Measurements from ENCODE around the gene DIAPH2.
"Not testable (repeated sequence)": the region's sequence is repeated elsewhere in the genome, so short reads cannot be mapped to it uniquely, and the experiment has no call there.

Gene DIAPH2

DNA sequence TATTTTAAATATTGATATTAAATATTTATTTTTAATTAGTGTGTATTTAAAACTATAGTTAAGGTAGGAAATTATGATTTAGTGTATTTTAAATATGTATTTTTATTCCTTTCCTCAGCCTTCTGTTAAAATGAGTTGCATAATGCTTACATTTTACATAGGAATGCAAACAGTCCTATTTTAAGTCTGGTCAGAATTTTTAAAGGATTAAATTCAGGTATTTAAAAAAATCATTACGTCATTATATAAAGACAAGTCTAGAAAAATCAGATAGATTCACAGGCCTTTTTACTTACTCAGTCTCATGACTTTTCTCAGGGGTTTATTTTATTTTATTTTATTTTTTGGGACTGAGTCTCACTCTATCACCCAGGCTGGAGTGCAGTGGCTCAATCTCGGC, 148.7 kb downstream of the DIAPH2 start:
- no peak for DNase-seq (ENCODE audit: low read depth)

DNA sequence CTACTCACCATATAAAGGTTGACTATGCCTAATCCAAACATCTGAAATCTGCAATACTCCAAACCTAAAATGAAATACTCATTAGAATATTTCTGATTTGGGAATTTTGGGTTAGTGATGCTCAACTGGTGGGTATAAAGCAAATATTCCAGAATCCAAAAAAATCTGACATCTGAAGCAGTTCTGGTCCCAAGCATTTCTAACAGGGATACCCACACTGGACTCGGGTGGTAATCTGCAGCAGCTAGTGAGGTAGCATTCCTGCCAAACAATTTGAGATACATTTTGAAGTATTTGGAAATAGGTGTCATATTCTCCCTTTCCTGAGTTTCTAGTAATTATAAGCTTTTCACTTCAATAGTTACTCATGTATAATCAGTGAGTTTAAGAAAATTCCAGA, 149.5 kb downstream of the DIAPH2 start:
- DNase-seq (ENCODE audit: low read depth), result no peak

DNA sequence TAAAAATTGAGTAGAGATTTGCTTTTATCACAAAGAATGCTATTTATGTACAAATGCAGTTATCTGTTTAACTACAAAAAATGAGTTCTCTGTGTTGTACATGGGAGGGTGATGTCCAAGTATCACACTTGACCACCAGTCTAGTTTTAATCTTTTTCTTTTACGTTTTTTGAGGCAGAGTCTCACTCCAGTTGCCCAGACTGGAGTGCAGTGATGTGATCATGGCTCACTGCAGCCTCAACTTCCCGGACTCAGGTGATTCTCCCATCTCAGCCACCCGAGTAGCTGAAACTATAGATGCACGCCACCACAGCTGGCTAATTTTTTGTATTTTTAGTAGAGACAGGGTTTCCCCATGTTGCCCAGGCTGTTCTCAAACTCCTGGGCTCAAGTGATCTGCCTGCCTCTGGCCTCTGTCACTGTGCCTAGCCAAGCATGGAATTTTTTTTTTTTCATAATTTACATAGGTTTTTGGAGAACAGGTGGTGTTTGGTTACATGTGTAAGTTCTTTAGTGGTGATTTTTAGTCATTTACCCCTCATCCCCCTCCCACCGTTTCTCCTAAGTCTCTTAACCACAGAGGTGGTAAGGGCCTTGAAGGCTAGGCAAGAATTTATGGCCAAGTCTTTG, 151.1 kb downstream of the DIAPH2 start:
- DNase-seq (ENCODE audit: low read depth), result no peak

DNA sequence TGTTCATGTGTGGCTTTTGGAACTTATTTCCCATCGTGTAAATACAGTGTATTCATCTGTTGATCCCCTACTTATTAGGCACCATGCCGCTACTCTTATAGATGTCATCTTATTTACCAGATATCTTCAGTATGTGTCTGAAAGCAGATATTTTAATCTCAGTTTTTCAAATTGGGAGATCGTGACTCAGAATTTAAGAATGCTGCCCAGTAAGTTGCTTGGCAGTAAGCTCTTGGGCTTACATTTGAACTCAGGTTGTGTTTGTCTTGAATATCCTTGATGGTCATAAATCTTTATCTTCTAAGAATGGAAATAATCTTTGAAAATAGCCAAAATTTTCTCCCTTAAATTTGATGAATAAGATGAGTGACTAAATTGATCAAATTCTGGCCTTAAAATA, 153.2 kb downstream of the DIAPH2 start:
- no peak for DNase-seq (ENCODE audit: low read depth)

DNA sequence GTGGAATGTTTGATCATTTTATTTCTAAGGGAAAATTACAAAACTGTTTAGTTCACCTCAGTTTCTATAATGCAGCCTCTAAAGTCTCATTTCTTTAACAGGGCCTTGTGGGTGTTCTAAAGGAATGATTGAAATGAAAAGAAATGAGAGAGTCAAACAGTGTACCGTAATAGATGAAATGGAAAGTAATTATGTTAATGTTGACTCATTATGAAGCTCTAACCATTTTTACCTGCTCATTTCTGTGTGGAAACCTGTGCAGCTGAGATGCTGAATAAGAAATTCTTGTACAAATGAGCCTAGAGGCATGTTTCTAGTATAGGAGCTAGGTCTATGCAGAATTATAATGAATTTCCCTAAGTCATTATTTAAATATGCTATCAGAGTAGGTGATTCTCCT, 153.9 kb downstream of the DIAPH2 start:
- no peak for DNase-seq (ENCODE audit: low read depth)

DNA sequence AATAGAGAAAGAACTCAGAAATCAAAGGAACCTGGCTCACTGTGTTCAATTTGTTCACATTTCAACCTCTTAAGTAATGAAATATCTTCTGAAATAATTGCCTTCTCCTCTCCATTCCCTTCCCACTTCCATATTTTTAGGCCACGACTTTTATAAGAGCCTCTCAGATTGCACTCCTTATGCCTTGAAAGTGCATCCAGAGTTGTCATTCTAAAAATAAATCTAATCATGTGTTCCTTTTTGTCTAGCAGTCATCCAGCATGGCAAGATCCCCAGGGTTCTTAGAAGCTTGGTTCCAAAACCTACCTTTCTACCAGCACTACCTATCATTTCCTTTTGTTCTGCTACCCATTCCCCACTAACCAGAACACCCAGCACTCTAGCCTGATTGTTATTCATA, 156.7 kb downstream of the DIAPH2 start:
- DNase-seq (ENCODE audit: low read depth), result no peak

DNA sequence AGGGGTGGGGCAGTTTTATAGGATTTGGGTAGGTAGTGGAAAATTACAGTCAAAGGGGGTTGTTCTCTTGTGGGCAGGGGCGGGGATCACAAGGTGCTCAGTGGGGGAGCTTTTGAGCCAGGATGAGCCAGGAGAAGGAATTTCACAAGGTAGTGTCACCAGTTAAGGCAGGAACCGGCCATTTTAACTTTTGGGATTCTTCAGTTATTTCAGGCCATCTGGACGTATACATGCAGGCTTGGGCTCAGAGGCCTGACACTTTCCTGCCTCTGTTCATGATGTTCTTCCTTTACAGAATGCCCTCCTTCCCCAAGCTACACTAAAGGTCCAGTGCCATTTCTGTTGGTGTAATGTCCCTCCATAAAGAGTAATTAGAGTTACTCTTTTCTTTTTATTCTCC, 157.2 kb downstream of the DIAPH2 start:
- not testable (repeated sequence) for DNase-seq (ENCODE audit: low read depth)

DNA sequence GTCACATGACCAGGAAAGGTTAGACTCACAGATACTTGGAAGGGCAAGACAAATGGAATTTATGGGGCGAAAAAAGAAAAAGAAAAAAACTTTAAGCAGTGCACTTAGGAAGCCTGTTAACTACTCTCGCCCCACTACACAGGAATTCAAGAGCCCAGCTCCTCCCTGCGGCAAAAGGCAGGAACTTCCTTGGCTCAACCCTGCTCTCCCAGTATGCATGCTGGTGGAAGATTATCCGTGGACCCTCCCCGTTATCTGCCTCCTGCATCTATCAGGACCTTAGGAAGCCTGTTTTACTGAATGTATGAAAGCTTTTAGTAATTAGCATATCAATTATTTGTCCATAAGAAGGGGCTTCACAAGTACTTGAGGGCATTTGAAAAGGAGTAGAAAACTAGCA, 158.9 kb downstream of the DIAPH2 start:
- no peak for DNase-seq (ENCODE audit: low read depth)

DNA sequence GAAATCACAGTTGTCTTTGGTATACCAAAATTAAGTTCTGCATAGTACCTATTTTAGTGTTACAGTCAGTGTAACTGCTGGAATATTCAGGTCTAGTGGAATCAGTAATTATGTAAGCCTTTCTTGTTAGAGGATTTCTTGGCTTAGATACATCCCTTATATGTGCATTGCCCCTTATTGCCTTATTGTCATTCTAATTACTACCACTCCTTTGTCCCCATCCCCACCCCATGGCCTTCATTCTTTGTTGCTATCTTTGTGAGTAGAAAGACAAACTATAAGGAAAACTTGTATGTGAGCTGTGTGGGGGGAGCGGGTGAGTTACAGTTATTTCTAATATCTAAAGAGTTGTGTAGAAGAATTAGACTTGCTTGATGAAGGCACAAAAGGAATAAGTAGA, 162.2 kb downstream of the DIAPH2 start:
- DNase-seq (ENCODE audit: low read depth), result no peak

DNA sequence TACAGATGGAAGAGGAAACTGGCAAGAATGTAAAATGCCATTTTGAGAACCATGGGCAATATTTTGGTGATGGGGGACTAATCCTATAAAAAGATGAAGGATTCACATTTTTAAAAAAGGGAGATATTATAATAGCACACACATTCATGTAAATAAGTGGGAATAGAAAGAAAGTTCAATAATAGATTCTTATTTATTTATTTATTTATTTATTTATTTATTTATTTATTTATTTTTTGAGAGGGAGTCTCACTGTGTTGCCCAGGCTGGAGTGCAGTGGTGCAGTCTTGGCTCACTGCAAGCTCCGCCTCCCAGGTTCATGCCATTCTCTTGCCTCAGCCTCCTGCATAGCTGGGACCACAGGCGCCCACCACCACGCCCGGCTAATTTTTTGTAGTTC, 174.8 kb downstream of the DIAPH2 start:
- not testable (repeated sequence) for DNase-seq (ENCODE audit: low read depth)

DNA sequence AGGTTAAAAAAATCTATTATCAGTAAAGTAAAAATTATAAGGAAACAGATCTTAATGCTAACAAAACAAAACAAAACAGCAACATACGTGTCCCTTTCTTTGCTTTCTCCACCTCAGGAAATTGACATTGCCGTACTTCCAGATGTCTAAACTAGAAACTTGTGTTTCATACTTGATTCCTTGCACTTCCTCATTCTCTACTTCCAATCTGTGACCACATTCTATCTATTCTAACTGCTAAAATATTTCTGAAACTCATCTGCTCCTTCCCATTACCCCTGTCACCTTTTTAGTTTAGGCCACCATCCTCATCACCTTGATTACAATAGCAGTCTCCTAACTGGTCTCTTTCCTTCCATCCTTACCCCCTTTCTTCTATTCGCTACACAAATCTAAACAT, 176.6 kb downstream of the DIAPH2 start:
- no peak for DNase-seq (ENCODE audit: low read depth)

DNA sequence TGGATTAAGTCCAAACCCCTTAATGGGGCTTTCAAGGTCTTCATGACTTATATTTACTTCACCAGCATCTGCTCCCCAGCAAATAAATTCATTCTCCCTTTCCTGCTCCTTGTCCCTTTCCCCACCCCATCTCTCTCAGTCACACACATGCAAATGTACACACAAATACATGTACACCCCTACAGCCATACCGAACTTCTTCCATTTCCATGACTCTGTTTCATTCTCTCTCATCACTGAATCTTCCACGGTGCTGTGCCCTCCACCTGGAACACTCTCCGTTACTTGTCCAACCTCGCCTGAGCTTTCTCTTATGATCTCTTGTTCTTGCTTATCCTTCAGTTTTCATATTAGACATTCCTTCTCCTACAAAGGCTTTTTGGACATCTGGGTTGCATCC, 177.0 kb downstream of the DIAPH2 start:
- no peak for DNase-seq (ENCODE audit: low read depth)

DNA sequence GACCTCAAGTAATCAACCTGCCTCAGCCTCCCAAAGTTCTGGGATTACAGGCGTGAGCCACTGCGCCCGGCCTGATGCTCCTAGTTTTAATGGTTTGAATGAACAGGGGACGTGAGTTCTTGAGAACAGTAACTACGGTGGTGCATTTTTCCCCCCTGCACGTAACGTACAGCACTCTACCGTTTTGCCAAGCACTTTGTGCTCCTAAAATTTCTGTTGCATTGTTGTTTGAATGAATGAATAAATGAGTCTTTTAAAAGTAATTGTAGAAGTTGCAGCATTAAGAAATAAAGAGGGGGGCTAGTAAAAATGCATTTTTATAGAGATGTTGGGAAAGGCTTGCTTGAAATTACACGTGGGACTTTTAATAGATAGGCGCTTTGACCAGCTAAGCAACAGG, 199.0 kb downstream of the DIAPH2 start, which contains the start of gene RPA4:
TSS of gene RPA4 (plus strand) at position 301 of the 400 bp plus-strand sequence. CDS start 403 bp downstream, outside the sequence.
- no peak for DNase-seq (ENCODE audit: low read depth)

DNA sequence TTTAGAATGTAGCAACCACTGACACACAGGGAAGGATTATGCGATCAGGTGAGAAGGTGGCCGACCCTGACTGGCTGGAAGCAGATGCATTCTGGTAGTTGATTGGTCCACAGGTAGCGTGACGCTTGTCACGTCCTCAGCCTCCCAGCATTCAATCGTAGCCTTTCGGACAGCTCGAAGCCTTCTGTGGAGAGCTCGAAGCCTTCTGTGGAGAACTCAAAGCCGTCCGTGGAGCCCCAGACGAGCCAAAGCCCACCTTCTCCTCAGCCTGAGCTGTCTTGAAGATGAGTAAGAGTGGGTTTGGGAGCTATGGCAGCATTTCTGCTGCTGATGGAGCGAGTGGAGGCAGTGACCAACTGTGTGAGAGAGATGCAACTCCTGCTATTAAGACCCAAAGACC, 199.4 kb downstream of the DIAPH2 start:
- no peak for DNase-seq (ENCODE audit: low read depth)

DNA sequence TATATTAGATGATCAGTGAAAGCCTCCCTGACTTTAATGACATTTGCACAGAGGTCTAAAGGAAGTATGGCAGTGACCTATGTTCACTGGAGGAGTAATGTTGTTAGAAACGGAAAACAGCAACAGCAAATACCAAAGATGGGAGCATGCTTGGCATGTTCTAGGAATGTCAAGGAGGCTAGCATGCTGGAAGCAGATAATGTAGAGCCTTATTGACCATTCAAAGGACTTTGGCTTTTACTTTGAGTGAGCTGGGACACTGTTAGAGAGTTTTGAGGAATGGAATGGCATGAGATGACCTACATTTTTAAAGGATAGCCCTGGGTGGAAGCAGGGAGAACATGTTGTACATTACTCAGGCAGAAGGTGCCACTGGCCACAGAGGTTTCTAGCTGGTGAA, 205.1 kb downstream of the DIAPH2 start:
- no peak for DNase-seq (ENCODE audit: low read depth)

DNA sequence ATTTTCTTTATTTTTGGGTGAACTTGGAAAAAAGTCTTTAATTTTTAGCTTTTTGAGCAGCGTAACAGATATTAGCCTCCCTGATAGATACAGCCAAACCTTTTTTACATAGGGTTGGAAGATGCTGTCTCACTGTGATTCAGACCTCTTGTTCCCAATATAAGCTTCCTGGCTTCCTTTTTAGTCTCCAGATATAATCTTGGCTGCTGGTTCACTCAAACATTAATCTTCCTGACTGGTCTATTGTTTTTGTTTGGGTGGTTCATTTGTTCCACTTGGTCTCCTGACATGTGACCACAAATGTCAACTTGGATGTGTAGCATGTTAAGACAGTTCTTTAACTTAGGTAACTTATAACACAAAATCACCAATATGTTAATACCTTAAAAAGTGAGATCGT, 222.1 kb downstream of the DIAPH2 start:
- DNase-seq (ENCODE audit: low read depth), result no peak

DNA sequence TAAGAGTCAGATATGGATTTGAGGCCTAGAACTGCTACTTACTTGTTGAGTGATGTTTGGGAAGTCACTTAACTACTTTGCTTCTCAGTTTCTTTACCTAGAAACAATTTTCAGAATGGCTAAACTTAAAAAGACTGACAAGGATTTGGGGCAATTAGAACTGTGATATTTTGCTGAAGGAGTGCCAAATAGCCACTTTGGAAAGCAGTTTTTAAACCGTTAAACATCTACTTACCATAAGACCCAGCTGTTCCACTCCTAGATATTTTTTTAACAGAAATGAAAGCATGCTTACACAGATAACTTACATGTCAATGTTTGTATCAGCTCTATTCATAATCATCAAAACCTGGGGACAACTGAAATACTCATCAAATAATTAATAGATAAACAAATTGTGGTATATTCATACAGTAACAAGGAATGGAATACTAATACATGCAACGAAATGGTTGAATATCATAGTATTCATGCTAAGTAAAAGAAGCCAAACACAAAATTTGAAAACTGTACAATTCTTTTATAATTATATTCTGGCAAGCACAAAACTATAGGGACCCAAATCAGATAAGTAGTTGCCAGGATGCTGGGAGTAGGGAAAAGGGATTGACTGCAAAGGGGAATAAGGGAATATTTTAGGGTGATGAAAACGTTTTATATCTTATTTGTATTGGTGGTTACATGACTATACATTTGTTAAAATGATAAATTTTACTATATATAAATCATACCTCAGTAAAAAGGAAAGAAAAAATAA, 223.1 kb downstream of the DIAPH2 start:
- DNase-seq (ENCODE audit: low read depth), result no peak

DNA sequence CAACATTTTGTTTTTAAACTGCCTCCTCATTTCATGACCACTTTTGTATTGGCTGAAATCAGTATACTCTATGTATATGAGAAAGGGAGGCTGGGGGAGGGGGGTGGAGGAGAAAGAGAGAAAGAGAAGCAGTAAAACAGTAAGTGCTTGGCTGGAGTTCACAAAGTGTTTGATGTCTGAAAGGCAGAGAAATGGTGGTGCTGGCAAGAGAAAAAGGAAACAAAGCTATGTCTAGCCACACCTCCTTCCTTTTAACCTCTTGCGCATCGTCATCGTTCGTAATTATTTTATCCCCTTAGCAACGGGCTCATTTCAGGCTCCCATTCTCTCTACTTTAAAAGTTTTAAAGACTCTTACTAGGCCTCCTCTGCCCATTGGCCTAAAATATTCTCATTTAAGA, 224.6 kb downstream of the DIAPH2 start:
- DNase-seq (ENCODE audit: low read depth), result no peak

DNA sequence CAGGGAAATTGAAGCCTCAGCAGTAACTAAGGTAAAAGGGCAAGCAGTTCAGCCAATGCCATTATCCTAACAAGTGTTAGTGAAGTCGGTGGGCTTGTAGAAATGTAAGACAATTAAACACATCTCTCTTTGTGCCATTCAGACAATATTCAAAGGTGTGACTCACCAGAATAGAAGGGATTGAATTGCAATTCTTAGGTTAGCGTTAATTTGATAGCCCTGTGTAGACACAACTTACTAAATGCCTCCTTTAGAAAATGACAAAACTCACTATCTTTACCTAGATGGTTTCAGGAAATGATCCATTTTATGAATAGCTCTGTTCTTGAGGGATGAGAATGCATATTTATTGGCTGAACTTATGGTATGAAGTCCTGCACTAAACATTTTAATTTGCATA, 234.2 kb downstream of the DIAPH2 start:
- DNase-seq (ENCODE audit: low read depth), result no peak

DNA sequence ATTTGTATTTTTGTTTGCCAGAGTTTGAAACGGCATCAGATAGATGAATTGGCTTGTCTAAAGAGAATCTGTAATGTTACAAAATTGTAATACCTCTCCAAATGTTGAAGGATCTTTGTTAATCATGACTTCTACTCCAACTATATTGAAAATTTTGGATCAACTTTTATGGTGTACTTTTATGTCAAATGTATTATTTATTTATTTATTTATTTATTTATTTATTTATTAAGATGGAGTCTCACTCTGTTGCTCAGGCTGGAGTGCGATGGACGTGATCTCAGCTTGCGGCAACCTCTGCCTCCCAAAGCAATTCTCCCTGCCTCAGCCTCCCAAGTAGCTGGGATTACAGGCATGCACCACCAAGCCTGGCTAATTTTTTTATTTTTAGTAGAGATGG, 235.0 kb downstream of the DIAPH2 start:
- no peak for DNase-seq (ENCODE audit: low read depth)

DNA sequence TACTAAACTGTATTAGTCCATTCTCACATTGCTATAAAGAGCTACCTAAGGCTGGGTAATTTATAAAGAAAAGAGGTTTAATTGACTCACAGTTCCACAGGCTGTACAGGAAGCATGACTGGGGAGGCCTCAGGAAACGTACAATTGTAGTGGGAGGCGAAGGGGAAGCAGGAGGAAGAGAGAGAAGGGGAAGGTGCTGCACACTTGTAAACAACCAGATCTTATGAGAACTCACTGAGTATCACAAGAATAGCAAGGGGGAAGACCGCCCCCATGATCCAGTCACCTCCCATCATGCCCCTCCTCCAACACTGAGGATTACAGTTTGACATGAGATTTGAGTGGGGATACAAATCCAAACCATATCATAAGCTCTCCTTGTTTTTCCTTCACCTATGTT, 239.9 kb downstream of the DIAPH2 start:
- no peak for DNase-seq (ENCODE audit: low read depth)

DNA sequence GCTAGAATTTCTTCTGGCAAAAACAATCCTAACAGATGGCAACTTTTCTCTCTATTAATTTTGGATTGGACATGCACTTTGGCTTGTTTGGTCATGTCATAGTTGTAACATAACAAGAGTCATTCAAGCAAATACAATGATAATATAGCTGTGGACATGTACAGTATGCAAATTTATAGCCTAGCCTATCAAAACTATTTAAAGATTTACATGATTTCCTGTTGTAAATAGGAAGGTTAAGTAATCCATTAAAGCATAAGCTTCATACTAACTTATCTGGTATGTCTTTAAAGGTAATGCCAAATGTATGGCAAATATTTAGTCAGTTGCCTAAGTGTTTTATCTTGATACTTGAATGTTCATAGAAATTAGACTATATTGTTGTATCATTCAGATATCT, 244.4 kb downstream of the DIAPH2 start:
- DNase-seq (ENCODE audit: low read depth), result no peak

DNA sequence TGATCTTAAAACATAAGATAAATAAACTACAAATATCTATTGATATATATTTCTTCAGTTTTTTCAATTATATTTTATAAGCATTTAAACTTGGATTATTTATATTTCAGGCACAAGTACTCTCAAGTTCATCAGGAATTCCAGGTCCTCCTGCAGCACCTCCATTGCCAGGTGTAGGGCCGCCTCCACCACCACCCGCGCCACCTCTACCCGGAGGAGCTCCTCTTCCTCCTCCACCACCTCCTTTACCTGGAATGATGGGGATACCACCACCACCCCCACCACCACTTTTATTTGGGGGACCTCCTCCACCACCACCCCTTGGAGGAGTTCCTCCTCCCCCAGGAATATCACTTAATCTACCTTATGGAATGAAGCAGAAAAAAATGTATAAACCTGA, 273.1 kb downstream of the DIAPH2 start:
- no peak for DNase-seq (ENCODE audit: low read depth)

DNA sequence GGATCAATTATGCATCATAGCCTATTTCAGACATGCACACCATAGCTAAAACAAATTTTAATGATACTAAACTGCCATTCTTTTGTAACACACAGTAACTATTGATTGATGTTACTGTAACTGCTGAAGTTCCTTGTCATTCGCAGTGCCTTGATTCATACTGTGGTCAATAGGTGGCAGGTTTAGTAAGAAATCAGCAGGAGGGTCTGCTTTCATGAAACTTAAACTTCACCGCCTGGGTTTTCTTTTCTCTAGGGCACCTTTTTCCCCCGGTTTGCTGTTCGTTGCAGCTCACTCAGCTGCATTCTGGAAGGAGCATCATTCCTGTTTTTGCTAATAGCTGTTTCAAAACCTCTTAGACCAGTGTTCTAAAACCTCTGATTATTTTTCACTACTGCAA, 287.2 kb downstream of the DIAPH2 start:
- no peak for DNase-seq (ENCODE audit: low read depth)

All from activated T-cell treated with anti-CD3 and anti-CD28 coated beads for 1 hour (primary cell).